CD1c-positive myeloid dendritic cell (primary cell): ENCODE measurements around the gene GPR89A.
"Not testable (repeated sequence)": the region's sequence is repeated elsewhere in the genome, so short reads cannot be mapped to it uniquely, and the experiment has no call there.

ENCODE experiments used
- DNase-seq: peaks from one replicate; pipeline ENCODE4 v3.0.0-alpha.2; 2016; ENCODE audit errors: extremely low spot score

GPR89A gene

GRCh38 chr1:145607833-145608733 lies at the start of gene GPR89A:
Gene GPR89A, plus strand, starts transcription at chr1:145607988. Its CDS starts 146 bp downstream, at chr1:145608134.
- DNase-seq, result peak; percentile 96

- not testable (repeated sequence) for DNase-seq
These were observed 21.0 kb upstream of the GPR89A start for GRCh38 chr1:145586820-145587219.

- DNase-seq, result not testable (repeated sequence)
These were observed 17.0 kb upstream of the GPR89A start for GRCh38 chr1:145590806-145591205.

- not testable (repeated sequence) for DNase-seq
These were observed 15.4 kb upstream of the GPR89A start for GRCh38 chr1:145592347-145592746.

DNA sequence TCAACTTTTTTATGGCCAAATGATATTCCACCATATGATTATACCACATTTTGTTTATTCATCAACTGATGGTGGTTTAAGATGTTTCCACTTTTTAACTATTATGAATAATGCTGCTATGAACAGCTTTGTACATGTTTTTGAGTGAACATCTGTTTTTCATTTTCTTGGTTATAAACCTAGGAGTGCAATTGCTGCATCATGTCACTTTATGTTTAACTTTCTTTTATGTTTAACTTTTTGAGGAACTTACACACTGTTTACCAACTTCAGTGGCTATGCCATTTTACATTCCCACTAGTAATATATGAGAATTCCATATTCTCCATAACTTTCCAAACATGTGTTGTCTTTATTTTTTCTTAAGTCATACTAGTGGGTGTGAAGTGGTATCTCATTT lies 12.4 kb upstream of the GPR89A start:
- DNase-seq, result not testable (repeated sequence)

DNA sequence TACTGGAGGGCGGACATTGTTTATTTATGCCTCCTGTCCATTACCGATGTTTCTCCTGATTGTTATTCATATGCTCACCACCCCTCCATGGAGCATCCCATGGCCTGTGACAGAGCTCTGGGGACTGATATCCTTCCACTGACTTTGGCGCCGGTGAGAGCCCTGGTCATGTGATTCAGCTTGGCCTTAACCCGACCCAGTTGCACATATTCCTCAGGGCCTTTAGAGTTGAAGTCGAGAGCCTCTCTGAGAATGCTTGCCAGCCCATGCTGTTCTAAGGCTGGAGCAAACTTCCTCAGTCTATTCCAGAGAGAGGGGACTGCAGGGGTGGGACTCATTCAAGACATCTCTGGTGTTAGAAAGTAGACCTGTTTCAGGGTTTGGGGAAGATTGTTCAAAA lies 11.6 kb upstream of the GPR89A start:
- not testable (repeated sequence) for DNase-seq

- DNase-seq, result peak; percentile 48
These were observed 8.4 kb upstream of the GPR89A start for GRCh38 chr1:145599426-145599825.

DNA sequence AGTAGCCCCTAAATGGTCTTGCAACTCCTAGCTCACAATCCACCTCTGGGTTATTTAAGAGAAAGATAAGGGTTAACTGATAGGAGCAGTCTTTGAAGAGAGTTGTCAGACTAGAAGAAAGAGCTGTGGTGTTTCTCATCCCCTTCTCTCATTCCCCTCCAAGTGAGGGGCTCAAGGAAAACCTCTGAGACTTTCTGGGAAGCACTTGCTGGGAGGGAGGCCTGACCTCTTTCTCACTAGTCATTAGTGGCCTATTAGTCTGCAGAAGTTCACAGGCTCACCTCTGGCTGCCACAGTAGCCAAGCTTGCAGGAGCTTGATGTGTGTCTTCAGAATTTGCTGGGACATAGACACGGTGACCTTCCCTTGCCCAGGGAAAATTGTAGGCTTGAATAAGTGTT lies 6.2 kb upstream of the GPR89A start:
- DNase-seq, result no peak

DNA sequence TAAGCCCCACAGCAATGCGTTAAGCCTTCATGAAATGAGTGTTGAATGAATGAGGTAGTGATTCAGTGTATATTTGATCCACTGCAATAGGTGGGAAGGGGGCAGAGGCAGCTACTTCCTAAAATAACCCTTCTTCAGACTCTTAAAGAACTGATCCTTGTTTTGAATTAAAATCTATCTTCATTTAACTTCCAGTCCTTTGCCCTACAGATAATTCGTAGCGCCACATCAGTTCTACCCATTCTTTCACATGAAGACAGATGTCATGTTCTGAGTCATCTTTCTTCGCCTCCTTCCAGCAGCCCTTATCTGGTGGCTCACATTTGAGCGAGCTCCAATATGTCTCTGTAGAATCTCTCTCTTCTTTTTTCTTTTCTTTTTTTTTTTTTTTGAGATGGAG lies 948 bp upstream of the GPR89A start:
- DNase-seq, result not testable (repeated sequence)

GRCh38 chr1:145607289-145607688 lies 499 bp upstream of the GPR89A start:
- DNase-seq, result not testable (repeated sequence)

DNA sequence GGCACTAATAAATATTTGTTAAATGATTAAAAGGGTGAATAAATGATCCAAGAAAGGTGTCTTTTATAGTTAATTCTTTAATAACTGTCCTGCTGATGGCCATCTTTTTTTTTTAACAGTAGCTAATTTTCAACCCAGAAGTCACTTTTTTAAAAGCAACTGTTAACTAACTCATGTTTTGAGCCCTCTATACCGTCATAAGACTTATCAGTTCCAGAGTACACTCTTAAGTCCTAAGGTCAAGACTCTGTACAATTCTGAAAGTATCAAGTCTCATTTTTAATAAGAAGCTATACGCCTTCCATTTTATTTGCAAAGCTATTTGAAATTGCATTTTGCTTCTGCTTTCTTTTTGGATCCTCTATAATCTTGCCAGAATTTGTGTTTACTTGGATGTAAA lies 3.0 kb downstream of the GPR89A start:
- not testable (repeated sequence) for DNase-seq

DNA sequence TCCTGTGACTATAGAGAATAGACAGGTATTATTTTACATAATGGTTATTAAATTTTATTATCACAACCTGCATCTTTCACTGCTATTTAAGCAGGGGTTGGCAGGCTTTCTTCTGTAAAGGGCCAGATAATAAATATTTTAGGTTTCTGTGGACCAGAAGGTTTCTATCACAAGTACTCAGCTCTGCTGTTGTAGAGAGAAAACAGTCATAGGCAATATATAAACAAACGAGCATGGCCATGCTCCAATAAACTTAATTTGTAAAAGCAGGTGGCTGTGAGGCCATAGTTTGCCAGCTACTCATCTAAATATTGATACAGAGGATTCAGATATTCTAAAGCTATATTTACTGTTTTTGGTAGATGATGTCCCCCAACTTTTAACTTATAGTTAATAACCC lies 12.3 kb downstream of the GPR89A start:
- not testable (repeated sequence) for DNase-seq

DNA sequence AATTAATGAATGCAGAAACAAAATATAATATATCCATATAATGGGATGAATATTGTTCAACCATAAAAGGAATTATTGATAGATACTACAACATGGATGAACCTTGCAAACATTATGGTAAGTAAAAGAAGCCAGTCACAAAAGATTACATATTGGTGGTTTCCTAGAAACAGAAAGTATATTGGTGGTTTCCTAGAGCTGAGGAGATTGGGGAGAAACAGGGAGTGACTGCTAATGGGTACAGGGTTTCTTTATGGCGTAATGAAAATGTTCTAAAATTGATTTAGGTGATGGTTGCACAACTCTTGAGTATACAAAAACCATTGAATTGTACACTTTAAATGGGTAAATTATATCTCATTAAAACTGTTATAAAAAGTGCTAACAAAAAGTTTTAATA lies 14.4 kb downstream of the GPR89A start:
- not testable (repeated sequence) for DNase-seq

DNA sequence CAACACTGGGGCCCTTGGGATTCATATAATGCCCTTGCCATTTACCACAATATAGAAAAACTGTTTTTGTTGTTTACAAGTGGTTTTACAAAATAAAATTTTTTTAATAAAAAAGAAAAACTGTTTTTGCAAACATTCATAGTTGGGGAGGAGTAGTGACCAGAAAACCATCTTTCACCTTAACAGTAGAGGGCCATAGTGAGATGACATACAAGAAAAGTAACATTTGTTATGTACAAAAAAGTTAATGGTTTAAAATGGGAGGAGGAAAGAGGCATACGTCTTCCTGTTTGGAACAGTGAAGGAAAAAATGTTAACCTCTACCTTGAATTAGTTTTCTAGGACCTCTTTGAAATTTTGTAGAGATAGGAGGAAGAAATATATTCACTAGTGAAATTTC lies 28.4 kb downstream of the GPR89A start:
- DNase-seq, result not testable (repeated sequence)

GRCh38 chr1:145641886-145642285 lies 34.1 kb downstream of the GPR89A start:
- not testable (repeated sequence) for DNase-seq

DNA sequence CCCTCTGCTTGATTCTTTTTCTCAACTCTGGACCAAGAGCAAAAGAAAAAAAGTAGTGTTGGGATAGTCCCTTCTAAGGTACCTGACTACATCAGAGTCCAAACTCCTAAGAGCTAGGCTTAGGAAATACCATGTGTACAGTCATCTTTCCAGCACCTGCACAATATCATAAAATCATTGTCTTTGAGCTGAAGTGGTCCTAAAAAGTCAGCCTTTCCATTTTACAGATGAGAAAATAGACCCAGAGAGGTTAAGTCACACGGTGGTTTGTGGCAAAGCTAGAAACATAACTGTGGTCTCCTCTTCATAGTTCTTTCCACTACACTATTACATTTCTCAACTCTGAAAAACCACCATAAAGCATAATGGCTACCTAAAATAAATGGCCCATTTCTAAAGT lies 36.2 kb downstream of the GPR89A start:
- not testable (repeated sequence) for DNase-seq

DNA sequence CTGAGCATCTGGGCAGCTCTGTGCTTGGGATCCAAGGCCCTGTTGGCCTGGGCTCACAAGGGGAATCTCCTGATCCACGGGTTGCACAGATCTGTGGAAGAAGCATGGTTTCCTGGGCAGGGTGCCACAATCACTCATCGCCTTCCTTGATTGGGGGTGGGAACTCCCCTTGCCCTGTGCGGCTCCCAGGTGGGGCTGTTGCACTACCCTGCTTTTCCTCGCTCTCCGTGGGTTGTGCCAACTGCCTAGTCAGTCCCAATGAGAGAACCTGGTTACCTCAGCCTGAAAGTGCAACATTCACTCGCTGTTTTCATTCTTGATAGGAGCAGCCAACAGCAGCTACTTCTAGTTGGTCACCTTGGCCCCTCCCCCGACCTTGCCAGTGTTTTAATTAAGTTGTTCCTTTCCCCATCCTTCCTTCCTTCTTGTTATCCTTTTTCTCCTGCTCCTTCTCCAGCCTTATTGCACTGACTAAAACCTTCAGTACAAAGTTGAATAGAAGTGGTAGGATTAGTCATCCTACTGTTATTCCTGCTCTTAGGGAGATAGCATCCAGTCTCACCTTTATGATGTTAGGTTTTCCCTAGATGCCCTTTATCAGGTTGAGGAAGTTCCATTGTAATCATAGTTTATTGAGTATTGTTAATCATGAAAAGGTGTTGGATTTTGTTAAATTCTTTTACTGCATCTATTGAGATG lies 48.6 kb downstream of the GPR89A start:
- not testable (repeated sequence) for DNase-seq

GRCh38 chr1:145662502-145662901 lies 54.7 kb downstream of the GPR89A start:
- not testable (repeated sequence) for DNase-seq

DNA sequence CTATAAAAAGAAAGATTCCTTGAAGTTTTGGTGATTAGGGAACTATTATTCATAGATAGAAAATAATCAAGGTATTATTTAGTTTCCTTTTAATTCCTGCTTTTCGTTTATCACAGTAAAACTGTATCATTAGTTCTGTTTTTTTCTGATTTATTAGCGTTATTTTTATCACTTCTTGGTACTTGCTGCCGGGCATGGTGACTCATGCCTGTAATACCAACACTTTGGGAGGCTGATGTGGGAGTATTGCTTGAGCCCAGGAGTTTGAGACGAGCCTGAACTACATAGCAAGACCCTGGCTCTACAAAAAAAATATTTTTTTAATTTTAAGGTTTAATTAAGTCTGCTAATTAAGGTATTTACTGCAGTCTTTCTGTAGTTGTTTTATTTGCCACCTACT lies 57.2 kb downstream of the GPR89A start:
- not testable (repeated sequence) for DNase-seq

DNA sequence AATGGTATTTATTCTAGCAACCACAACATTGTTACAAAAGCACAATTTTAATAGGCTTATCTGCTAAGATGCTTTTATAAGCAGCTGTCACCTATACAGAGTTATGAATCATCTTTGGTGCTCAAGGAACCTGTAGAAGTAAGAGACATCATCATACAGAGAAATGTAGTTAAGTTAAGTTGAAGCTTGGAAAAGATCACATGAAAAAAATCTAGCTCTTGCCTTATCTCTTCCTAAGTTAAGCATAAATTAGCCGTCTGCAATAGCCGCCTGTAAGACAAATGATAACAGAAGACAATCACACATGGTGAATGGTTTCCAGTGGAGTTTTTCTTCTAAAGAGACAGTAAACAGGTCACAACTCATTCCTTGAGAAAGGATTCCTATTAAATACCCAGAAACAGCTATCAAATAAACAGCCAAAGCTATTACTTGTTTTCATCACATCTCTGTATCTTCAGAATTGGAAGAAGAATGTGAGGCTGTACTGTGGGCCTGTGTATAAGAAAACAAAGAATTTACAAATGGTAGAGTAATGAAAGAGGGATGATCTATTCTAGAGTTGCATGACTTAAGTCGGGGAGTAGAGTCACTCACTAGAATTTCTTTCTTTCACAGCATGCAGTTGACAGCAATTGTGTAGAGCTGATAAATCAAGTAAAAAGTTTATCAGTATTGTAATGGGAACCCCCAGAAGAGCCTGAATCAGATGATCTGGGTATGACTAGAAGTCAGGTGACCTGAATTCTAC lies 63.4 kb downstream of the GPR89A start:
- DNase-seq, result not testable (repeated sequence)

- not testable (repeated sequence) for DNase-seq
These were observed 65.4 kb downstream of the GPR89A start for GRCh38 chr1:145673217-145673616.

GRCh38 chr1:145684858-145685257 lies 77.1 kb downstream of the GPR89A start:
- not testable (repeated sequence) for DNase-seq
